Stimulated activated CD4-positive, alpha-beta T cell treated with anti-CD3 and anti-CD28 coated beads, Interleukin-15, amount 100 ng/mL, for 1 hour (primary cell): ENCODE results near the gene LSM12.
"Not testable (repeated sequence)": the region's sequence is repeated elsewhere in the genome, so short reads cannot be mapped to it uniquely, and the experiment has no call there.

Experiments
- DNase-seq, 2 donors: peaks; one replicate each; pipeline ENCODE4 v3.0.0-alpha.2; 2020; ENCODE audit warnings: low read depth in 1 of 2, low spot score in 1 of 2

Gene LSM12

DNA sequence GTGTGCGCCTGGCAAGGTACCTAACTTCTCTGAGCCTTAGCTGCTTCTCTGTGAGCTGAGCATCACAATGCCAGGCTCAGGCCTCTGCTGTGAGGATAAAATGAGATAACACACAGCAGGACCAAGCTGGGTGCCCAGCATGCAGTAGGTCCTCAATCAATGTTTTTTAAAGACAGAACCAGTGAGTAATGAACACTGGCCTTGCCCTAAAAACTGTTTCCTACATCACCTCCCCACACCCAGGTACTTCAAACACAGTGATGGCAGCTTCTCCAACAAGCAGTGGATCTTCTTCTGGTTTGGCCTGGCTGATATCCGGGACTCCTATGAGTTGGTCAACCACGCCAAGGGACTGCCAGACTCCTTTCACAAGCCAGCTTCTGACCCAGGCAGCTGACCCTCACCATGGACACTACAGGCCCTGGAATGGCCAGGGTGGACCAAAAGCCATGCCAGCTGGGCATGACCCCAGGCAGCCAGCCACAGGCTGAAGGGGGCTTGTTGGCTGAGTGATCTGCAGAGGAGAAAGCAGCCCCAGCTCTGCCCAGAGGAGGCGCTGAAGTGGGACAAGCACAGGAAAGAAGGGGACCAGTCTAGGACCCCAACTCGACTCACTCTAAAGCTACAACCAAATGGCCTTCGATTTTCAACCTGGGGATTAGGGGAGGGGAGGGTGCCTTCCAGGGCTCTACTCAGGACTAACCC, 58.1 kb downstream of the LSM12 start:
- DNase-seq: no peak

DNA sequence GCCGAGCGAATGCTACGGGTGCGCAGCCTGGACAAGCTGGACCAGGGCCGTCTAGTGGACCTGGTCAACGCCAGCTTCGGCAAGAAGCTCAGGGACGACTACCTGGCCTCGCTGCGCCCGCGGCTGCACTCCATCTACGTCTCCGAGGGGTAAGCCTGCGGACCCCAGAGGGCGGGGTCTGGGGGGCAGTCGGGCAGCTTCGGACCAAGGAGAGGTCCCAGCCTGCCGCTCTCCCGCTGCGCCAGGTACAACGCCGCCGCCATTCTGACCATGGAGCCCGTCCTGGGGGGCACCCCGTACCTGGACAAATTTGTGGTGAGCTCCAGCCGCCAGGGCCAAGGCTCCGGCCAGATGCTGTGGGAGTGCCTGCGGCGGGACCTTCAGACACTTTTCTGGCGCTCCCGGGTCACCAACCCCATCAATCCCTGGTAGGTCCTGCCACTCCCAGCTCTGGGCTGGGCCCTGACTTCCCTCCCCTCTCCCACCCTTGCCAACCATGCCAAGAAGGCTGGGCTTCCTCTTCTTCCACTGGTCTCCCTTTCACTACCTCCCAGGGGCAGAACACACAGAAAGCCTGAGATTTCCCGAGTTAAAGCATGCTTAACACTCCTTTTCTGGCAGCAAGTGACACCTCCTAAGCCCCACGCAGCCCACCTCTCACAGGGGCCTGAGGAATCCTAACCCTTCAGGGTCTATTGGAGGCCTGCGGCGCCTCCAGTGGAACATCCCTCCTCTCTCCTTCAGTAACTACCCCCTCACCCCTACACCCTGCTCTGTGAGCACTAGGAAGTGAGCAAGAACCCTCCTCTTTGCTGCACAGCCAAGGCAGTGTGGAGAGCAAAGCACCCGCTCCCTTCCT, 58.9 kb downstream of the LSM12 start:
- no peak for DNase-seq

DNA sequence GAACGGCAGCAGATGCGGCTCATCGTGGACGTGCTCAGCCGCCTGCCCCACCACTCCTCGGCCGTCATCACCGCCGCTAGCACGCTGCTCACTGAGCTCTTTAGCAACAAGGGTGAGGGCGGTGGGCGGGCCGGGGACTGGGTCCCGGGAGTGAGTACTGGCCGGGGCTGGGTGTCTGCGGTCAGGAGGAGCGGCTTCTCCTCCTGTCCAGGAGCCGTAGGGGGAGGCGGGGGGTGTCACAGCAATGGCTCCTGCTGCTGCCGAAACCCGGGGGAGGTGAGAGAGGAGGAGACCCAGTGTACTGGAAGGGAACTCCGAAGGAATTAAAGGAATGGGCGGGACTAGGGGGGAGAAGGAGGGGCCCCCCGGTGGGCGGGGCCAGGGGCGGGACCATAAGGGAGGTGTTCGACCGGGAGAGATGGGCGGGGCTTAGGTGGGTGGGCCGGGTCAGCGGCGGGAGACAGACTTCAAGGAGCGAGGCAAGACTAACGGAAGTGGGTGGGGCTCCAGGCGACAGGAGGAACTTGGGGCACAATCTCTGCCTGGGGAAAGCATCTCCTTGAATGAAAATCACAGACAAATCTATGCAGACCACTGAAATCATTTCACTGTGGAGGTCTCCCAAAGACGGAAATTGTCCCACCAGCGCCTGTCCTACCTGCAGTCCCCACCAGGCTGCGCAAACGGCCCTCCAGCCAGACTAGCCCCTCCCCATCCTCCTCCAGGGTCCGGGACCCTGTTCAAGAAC, 59.7 kb downstream of the LSM12 start:
- DNase-seq: peak; percentile 95

DNA sequence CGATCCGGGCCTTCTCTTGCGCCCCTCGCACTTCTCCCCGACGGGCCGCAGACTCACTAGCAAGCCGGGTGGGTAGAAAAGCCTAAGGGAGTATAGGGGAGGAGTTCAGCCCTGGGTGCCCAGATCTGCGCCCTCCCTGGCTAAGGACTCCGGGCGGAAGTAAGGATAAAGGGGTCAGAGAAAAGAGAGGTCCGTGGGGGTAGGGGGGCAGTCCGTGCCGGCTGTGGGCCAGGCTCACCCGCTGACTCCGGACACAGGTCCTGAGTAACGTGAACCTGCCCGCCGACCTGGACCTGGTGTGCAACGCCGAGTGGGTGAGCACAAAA, 60.2 kb downstream of the LSM12 start:
- no peak for DNase-seq

DNA sequence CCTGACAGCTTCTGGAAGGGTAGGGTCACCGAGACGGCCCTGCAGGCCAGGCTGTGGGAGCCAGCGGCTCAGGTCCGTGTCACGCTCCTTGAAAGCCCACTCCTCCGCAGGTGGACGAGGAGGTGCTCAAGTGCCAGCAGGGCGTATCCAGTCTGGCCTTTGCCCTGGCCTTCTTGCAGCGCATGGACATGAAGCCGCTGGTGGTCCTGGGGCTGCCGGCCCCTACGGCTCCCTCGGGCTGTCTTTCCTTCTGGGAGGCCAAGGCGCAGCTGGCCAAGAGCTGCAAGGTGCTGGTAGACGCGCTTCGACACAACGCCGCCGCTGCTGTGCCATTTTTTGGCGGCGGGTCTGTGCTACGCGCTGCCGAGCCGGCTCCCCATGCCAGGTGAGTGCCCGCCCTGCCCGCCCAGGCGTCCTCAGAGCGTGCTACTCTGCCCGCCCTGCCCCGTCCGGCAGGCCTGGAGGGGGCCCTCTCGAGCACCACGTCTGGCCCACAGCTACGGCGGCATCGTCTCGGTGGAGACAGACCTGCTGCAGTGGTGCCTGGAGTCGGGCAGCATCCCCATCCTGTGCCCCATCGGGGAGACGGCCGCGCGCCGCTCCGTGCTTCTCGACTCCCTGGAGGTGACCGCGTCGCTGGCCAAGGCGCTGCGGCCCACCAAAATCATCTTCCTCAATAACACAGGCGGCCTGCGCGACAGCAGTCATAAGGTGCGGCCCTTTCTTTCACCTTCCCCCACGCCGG, 60.8 kb downstream of the LSM12 start:
- no peak for DNase-seq

DNA sequence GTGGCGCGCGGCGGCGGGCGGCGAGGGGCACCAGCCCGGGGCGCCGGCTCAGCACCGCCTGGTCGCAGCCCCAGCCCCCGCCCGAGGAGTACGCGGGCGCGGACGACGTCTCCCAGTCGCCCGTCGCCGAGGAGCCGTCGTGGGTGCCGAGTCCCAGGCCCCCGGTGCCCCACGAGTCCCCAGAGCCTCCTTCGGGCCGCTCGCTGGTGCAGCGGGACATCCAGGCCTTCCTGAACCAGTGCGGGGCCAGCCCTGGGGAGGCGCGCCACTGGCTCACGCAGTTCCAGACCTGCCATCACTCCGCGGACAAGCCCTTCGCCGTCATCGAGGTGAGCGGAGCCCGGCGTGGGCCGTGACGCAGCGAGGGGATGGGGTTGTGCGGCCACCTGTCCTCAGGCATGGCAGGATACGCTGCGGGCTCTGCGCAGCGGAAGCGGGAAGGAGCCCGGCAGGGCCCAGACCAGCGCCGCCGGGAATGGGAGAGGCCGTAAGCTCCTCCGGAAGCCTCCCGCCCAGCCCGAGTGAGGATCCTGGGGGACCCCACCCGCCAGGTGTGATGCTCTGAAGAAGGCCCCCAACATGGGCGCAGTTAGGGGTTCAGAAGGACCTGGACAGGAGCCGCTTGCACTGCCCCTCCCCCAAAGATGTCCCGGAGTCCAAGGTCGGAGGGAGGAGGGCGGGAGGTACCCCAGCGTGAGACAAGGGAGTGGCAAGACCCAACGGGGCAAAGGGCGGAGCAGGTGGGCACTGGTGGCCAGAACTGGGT, 61.5 kb downstream of the LSM12 start:
- DNase-seq: no peak

DNA sequence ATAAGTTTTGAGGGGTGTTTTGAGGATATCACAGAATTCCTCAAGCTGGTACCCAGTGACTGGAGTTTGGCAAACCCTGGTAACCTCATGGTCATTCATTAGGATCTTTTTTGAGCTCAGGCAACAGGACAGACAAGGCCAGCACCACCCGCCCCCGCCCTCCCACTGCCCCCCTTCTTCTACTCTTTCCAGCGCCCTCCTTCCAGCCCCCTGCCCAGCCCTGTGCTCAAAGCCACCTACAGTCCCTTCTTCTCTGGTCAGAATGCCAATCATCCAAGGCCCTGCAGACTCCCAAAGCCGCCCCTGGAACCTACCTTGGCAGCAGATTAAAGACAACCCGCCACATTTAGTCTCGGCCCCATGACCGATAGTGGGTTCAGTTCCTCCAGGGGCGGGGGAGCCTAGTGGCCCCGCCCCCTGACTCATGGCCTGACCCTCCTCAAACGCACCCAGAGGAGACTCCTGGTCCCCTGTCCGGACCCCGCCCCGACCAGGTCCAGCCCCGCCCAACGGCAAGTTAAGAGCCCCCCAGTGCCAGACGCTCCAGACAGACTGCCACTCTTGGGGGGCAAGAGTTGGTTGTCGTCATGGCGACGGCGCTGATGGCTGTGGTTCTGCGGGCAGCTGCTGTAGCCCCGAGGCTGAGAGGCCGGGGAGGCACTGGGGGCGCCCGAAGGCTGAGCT, 62.3 kb downstream of the LSM12 start, which contains the start of gene NAGS:
NAGS (plus strand) TSS at position 546 of the 684 bp plus-strand sequence; CDS start at position 588, 42 bp downstream.
- DNase-seq: no peak

DNA sequence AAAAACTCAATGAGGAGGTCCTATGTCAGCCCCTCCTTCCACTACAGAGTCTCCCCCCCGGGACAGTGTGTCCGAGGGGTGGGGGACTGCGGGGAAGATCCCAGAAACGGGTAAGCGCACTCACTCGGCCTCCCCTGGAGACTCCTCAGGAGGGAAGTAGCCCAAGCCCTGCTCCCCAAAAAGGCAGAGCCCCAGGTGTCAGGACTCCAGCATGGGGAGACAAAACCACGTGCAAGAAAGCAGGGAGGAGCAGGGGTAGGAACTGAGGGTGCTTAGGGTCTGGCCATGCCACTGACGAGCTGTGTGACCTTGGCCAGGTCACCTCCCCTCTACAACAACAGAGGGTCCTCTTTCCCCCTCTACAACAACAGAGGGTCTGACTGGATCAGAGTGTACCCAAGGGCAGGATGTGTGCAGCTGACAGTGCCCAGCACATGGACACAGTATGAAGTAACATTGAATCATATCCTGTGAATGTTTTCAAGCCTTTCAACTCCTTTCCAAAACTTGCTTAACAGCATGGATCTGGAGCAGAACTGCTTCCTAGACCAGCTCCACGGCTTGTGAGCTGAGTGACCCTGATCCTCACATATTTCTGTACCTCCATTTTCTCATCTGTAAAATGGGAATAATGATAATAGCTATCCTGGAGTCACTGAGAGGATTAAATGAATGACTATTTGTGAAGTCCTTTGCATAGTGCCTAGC, 64.2 kb downstream of the LSM12 start:
- no peak for DNase-seq

DNA sequence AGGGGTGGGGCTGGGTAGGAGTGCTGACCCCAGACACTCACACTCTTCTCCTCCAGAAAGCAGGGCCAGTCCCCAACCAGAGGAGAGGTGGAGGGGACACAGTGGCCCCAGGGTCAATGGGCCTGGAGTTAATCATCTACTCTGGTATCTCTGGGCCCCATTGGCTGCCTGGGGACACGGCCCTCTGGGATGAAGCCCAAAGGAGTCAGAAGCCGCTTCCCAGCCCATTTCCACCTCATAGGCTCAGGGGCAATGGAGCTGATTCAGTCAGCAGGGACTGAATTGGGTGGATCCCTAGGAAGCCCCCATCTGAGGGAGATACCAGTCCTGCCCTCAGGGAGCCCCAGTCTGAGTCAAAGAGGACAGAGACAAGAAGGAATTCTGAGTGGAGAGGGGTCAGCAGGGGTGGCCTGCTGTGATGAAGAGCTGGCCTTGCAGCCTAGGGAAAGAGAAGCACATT, 65.0 kb downstream of the LSM12 start:
- DNase-seq: no peak

DNA sequence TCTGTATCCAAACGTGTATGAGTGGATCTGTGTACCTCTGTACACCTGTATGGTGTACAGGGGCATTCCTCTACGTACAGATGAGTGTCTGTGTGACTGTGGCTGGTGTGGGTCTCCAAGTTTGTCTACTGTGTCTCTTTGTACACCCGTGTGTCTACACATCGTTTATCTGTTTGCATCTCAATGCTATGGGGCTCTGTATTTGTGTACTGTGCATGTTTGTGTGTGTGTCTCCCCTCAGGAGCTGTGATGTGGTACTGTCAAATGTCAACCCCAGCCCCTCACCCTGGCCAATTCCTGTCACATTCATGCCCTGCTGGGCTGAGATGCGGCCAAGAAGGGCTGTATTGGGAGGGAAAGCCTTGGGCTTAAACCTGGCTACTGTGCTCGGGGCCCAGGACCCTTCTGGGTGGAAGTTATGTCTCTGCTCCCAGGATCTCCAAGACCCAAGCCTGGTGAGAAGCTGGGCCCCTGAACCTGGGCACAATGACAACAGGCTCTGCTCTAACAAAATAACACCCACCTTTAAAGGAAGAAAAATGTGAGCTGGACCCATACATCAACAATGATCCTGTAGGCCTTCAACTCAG, 65.5 kb downstream of the LSM12 start:
- DNase-seq: no peak

DNA sequence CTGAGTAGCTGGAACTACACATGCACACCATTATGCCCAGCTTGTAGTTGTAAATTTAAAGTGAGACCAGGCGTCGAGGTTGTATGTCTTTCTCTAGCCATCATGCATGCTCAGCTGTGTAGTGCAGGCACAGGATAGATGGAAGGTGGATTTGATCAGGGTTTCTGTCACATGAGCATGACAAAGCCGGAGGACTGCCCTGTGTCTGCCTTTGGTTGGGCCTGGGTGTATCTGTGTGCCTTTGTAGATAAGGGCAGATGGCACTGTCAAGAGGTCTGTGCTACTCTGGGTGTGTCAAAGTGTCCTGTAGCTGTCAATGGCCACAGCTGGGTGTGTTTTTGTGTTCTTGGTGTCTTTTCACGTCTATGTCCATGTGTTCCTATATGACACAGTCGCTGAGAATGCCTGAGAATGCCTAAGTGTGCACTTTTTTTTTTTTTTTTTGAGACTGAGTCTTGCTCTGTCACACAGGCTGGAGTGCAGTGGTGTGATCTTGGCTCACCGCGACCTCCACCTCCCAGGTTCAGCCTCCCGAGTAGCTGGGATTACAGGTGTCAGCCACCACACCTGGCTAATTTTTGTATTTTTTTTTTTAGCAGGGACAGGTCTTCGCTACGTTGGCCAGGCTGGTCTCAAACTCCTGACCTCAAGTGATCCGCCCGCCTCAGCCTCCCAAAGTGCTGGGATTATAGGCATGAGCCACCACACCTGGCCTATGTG, 66.2 kb downstream of the LSM12 start:
- no peak for DNase-seq

DNA sequence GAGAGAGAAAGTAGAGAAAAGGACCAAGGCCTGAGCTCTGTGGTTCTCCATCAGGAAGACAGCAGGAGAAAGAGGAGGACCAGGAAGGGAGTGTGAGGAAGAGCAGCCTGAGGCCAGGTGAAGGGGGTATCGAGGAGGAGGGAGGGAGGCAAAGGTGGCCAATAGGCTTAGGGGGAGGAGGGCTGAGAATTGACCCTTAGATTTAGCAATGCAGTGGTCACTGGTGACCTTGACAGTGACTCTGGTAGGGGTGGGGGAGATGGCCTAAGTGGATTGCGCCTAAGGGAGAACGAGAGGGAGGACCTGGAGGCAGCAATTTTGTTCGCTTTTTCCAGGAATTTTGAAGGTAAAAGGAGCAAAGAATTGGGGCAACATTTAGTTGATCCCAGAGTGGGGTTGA, 67.4 kb downstream of the LSM12 start:
- DNase-seq: no peak

DNA sequence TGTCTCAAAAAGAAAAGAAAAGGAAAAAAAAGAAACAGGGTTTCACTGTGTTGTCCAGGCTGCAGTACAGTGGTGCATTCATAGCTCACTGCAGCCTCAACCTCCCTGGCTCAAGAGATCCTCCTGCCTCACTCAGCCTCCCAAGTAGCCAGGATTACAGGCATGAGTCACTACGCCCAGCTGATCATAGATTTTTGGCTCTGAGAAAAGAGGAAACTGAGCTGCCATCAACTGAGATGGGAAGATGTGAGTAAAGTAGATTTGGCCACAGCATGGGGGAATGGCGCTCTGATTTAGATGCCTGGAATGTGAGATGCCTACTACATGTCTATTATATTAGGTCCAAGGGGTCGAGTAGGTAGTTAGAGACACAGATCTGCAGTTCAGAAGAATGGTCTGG, 67.9 kb downstream of the LSM12 start:
- DNase-seq: no peak

DNA sequence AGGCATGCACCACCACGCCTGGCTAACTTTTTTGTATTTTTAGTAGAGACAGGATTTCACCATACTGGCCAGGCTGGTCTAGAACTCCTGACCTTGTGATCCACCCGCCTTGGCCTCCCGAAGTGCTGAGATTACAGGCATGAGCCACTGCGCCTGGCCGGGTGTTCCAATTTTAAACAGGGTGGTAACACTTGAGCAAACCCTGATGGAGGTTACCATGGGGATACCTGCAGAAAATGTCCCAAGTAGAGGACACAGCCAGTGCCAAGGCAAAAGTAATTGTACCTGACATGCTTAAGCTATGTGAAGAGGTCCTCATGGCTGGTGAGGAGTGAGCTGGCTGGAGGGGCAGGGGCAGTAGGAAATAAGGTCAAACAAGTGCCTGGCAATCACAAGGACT, 69.3 kb downstream of the LSM12 start:
- DNase-seq: not testable (repeated sequence)

DNA sequence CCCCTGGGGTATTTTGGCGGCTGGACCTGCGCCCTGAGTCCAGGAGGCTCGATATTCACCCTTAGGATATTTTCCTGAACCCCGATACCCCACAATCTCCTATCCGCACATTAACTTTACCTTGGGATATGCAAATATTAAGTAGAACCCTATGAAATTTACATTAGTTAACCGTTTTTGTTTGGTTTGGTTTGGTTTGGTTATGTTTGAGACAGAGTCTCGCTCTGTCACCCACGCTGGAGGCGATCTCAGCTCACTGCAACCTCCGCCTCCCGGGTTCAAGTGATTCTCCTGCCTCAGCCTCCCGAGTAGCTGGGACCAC, 71.4 kb downstream of the LSM12 start:
- no peak for DNase-seq

DNA sequence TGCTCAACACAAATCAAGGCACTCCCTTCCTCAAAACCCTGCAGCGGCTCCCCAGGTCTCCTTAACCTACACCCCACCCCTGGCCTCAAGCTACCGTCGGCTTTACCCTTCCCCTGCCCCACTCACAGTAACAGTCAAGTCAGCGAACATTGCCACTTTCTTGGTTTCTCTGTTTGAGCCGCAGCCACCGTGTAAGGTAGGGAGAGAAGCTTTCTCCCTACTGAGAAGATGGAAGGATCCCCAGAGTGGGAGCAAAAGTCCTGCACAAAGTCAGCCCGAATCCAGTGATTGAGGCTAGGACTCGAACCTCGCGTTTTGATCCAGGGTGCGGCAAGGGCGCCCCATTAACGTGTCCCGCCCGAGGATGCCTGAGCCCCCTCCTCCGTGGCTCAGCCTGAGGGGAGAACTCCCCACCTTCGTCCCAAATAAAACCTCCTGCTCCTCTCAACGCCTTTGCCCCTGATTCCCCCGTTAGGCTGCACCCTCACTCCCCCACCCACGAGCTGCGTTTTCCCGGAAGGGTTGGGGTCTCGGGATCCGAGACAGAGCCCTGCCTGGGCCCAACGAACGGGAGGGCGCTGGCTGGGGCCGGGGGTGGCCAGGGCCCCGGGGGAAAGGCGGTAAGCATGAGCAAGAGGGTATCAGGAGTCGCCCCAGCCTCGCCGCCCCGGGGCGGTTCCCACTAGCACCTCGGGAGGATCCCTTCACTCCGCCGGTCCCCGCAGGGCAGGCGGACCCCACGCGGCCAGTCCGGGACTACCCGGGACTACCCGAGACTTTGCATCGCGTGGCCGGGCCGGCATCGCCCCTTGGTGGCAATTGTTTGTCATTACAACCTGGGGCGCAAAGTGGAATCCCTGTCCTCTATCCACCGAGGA, 72.0 kb downstream of the LSM12 start:
- peak; percentile 45 to 61 for DNase-seq

DNA sequence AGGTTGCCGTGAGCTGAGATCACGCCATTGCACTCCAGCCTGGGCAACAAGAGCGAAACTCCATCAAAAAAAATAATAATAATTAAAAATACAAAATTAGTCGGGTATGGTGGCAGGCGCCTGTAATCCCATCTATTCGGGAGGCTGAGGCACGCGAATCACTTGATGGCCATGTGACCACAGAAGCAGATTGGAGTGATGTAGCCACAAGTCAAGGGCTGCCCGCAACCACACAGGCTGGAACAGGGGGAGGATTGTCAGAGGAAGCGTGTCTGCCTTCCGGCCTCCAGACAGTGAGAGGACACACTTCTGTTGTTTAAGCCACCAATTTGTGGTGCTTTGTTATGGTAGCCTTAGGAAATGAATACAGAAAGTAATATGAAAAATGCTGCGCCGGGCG, 73.8 kb downstream of the LSM12 start:
- DNase-seq: no peak
